NCI-H2196 (cell line): Measurements from ENCODE around the gene TDRD1.

Experiments
- DNase-seq: peaks from one replicate; lab custom pipeline; 2025; ENCODE audit not compliant: unreplicated experiment; lab: John Stamatoyannopoulos, UW

Gene TDRD1

DNA sequence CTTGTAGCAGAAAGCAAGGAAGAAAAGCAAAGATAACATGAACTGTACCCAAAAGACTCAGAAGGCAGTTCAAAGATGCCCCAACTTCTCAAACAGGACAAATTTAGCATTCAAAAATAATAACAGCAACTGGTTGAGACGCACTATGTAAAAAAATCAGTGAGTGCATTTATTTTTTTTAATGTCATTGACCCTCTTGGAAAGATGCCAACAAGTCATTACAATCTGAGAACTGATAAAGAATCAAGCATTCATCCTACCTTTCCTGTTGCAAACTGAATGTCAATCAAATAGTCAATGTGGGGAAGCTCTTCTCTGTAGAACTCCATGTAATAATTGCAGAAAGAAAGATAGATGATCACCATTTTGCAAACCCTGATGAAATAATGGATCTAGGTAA lies 3.5 kb upstream of the TDRD1 start:
- no peak for DNase-seq

DNA sequence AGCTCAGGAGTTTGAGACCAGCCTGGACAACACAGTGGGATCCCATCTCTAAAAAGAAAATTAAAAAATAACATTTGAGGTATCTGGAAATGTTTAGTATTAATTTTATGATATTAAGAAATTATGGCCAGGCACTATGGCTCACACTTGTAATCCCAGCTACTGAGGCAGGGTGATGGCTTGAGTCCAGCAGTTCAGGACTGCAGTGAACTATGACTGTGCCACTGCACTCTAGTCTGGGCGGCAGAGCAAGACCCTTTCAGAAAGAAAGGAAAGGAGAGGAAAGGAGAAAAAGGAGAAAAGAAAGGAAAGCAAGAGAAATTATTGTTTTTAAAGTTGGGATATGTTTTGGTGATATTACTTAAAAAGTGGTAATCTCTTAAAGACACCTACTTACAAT lies 2.6 kb upstream of the TDRD1 start:
- DNase-seq = no peak

DNA sequence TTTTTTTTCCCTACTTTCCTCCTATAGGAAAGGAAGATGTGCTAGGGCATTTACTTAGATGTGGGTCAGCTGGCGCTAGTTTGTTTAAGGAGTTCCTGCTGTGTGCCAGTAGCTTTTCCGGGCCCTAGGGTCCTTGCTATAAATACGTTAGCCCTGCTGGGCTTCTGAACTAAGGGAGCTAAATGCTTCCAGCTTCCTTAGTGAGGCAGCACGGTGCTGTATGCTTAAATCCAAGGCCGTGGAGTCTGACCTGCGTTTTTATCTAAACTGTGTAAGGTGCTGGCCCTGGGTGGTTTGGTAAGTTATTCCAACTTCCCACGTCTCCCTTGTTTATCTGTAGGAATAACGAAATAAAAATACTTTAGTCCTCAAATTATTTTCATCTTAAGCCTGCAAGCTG lies 594 bp downstream of the TDRD1 start:
- no peak for DNase-seq

DNA sequence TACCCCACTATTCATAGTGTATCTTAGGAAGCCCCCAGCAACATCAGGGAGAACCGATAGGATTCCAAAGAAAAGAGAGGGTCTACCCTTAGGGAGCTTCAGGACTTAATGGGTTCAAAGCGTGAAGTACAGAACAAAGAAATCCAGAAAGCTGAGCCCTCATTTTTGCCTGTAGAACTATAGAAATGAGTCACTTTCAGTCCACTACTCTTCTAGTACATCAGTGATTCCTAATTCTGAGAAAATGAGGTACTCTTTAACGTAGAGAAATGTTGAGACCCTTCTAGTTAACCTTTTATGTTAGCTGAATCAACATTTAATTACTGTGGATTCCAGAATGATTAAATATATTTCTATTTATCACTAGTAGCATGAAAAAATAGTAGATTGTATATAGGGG lies 1.8 kb downstream of the TDRD1 start:
- no peak for DNase-seq

DNA sequence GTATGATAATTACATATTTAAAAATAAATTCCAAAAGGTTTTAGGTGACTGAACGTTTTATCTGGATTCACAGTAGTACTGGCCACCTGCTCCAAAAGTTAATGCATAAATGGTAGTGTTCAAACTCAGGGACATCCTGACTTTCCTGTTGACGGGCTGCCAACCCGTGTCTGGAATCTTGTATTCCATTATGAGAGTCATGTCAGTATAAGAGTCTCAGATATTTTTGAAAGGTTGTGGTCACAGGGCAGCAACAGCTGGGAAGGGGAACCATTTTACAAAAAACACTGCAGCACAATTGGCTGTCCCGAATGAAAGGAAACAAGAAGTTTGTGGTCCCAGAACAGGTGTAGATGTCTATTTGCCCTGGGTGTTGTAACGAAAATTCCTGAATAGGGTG lies 2.8 kb downstream of the TDRD1 start:
- no peak for DNase-seq

DNA sequence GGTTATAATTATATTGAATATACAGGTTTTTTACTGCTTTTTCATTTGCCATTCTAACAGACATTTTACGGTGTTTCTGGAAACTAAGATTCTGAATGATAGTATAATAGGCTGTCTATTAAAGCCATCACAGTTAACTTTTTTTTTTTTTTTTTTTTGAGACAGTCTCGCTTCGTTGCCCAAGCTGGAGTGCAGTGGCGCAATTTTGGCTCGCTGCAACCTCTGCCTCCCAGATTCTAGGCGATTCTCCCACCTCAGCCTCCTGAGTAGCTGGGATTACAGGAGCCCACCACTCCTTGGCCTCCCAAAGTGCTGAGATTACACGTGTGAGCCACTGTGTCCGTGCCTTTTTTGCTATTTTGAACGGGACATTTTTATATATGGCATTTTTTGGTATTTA lies 4.4 kb downstream of the TDRD1 start:
- no peak for DNase-seq

DNA sequence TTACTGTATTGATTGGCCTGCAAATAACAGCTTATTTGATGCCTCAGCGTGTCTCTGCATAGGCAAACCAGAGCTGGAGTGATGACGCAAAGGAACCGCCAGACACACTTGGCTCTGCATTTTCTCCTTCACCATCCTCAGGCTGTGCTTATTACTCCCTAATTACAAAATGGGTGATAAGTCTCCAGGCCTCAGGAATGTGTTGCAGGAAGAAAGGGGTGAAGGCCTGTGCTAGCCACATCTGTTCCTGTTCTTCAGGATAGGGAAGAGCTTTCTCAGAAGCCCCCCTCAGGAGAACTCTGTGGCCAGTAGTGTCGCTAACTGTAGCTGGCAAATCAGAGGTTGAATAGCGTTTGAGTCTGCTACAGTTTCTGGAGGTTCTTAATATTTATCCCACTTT lies 5.1 kb downstream of the TDRD1 start:
- DNase-seq = no peak

DNA sequence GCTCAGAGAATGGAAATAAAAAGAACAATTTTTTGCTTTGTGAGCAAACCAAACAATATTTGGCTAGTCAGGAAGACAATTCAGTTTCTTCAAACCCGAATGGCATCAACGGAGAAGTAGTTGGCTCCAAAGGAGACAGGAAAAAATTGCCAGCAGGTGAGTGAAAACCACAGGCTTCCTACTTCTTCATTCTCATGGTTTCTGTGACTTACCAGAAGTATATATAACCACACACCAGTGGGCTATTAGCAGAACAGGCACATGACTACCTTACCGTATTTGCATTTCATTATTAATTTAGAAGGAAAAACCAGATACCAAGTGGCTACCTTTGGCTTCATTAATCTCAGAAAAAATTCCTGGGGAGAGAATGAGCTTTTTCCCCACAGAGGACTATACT lies 8.8 kb downstream of the TDRD1 start:
- DNase-seq = no peak

DNA sequence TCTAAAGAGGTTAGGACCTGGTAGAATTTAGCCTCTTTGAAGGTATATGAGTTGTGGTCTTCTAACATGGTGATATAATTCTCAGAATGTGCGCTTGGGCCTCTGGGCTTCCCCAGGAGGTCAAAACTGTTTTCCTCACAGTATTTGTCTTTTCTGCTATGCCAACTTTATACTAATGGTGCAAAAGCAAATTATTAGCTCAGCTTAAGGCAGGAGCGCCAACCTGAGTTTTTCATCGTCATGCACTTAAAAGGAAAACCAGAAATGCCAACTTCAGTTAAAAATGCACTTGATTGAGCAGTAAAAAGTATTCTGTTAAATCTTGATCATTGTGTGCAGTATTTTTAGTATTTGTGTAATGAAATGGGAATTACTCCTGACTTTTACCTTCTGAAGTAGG lies 9.7 kb downstream of the TDRD1 start:
- no peak for DNase-seq

DNA sequence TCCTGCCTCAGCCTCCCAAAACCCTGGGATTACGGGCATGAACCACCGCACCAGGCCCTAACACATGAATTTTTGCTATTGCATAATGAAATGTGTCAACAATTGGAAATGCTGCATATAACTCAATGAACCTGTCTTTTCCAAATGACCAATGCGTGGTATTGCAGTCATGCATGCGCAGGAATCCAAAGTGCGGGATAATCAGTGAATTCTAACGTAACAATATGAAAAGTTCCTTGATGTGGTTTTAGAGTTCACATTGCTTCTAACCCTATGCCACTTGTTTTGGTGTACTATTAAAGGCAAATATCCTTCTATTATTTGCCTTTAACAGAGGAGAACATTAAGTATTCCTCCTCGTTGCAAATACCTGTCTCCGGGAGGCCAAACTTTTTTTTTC lies 10.5 kb downstream of the TDRD1 start:
- DNase-seq = no peak

DNA sequence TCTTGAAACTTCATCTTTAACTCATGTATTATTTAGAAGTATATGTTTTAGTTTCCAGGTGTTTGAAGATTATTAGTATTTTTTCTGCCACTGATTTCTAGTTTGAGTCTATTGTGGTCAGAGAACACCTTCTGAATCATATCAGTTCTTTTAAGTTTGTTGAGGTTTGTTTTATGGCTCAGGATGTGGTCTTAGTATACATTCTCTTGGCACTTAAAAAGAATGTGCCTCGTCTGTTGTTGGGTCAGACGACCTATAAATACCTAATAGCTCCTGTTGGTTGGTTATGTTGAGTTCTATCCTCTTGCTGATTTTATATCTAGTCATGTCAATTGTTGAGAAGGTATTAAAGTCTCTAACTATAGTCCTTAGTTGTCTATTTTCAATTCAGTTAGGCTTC lies 15.9 kb downstream of the TDRD1 start:
- no peak for DNase-seq

DNA sequence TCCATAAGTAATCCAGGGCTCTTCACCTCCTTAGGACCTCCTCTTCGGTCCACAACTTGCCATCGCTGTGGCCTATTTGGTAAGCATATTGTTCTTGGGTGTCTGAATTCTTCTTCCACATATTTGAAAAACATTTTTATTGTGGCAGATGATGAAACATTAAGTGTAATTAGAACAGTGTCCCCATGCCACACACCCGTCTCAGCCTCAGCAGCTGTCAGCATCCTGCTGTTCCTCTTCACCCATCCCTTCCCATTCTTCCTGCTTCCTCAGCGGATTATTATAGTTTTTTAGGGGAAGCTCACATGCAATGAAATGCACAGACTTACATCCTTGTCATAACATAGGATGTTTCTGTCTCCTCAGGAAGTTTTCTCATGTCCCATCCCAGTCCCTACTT lies 20.1 kb downstream of the TDRD1 start:
- DNase-seq = no peak

DNA sequence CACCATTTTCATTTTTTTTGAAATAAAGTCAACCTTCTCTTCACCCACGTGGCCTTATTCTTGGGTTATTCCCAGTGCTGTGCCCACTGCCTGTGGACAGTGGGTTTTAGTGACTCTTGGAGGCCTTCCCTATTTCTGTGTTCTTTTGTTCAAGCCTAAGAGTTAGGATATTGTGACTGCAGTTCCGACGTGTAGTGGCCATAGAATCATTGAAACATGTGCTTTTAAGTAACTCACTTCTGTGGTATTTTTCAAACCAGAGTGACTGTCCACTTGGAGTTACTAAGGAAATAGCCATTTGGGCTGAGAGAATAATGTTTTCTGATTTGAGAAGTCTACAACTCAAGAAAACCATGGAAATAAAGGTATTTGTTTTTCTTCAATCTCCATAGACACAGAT lies 23.7 kb downstream of the TDRD1 start:
- DNase-seq = no peak

DNA sequence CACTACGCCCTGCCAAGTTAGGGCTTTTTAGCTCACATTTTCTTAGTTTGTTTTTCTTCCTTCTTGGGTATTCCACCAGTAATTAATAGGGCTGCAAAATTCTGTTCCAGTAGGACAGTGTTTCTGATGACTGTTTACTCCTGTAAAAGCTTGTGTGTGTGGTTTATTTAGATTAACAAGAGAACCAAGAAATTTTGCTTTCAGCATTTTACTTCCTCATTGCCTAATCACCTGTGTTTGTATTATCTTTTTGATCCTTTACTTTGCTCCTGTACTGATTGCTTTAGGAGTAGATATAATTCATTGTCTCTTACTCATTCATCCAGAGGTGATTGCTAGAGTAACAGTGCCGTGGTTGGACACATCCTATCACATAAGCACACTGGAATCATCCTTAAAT lies 27.7 kb downstream of the TDRD1 start:
- DNase-seq = no peak

DNA sequence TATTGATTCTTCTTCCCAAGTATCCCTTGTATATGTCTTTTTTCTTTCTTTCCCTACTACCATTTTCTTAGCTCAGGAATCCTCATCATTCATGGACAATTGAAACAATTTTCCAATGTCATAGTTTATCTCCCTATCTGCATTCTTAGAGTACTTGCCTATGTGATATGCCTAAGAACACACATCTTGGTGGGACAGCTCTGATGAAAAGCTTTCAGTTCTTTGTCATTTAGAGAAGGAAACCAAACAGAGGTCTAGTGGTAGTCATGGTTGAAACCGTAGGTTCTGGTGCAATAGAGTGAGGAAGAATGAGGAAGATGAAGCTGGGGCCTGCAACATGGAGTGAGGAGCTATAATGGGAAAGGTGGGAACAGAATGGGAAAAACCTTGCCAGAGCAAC lies 28.2 kb downstream of the TDRD1 start:
- DNase-seq = no peak

DNA sequence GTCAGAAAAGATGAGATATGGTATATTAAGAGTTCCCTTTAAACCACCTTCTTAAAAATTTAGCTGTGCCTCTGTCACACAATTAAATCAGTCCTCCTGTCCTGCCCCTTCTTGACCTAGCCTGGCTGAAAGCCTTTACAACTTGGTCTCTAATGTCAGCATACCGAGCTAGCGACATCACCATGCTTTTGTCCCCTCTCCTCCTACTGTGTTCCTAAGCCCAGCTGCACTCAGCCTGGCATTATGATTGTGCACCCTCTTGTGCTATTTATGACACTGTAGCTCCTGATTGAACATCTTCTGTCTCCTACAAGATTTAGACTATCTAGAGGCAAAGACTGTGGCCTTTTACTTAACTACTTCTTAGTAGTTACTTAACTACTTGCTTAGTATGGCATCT lies 29.2 kb downstream of the TDRD1 start:
- no peak for DNase-seq

DNA sequence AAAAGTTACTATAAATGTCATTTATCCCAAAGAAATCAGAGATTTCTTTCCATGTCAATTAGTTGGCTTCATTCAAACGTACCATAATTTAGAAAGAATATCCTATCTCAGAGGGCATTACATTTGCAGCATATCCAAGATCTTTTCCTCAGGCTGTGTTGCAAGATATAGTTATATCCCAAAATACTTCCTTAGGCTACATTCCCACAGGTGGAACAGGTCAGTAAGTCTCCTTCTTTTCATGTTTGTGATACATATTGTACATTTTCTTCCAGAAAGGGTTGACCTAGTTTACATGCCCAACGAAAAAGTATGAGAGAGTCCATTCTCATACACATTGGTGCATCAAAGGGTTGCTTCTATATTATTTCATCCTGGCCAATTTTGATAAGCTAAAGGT lies 33.0 kb downstream of the TDRD1 start:
- no peak for DNase-seq

DNA sequence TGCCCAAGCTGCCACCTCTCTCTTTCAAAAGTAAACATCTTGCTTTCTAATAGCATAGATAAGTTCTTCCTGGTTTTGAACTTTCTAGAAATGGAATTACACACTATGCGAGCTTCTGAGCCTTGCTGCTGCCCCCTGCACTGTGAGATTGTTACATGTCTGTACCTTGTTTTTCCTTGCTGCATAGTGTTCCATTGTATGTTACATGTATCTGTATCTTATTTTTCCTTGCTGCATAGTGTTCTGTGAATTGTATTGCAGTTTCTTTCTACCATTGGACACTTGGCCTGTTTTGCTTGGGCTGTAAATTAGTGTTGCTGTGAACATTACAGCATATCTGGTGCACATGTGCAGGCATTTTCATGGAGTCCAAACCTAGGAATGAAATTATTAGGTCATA lies 35.9 kb downstream of the TDRD1 start:
- DNase-seq = no peak

DNA sequence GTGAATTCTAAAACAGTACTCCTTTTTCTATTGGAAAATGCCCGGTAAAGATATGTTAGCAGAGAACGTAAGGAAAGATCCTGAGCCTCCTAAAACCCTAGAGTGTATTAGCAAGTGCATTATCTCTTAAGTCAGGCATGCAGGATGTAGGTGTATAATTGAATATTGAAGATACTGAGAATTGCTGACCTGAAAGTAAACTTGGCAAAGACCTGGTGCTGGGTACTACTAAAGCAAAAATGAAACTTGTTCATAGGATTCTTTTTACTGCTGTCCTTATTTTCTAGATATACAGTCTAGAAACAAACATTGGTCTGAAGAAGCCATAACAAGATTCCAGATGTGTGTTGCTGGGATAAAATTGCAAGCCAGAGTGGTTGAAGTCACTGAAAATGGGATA lies 41.1 kb downstream of the TDRD1 start:
- DNase-seq = no peak

DNA sequence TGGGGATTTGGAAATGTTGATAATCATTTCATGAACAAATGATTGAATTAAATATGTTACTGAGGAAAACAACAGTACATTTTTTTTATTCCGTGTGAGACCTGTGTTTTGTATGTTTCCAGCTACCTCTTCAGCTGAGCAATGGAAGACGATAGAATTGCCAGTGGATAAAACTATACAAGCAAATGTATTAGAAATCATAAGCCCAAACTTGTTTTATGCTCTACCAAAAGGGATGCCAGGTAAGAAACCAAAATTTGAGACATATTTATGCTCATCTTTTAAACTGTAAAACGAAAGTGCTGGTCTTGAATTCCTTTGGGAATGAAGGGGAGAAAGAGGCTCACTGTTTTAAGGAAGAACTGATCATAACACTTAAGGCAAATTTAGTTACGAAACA lies 42.1 kb downstream of the TDRD1 start:
- DNase-seq = no peak

DNA sequence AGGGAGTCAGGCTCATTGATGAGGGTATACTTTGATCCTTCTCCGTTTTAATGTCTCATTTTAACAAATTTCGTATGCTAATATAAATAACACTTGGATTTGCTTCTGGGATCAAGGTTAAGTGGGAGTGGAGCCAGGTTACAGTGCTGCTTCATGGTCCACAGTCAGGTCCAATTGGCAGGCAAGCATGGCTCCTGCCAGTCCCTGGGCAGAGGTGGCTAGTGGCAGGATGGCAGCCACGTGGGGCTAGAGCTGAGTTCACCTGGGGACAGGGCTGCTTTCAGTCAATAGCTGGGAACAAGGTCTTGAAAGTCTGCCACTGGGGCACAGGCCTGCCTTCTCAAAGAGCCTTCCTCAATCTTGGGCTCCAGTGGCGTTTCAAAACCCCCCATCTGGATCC lies 43.9 kb downstream of the TDRD1 start:
- DNase-seq = no peak

DNA sequence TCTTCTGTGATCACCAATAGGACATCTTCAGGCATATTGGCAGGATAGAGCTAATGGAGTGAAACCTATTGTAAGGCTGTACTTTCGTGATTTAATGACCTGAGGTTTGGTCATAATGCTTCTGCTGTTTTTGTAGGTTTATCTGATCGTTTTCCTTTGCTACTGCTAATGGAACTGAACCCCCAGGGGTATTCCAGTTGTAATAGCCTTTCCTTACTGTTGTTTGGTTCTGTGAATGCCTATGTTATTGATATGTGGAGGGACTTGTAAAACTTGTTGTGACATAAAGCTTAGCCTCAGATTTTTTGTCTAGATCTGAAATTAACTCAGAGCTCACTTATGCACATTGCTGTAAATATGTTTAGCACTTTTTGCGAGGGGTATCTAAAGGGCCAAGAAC lies 49.0 kb downstream of the TDRD1 start:
- DNase-seq = no peak

DNA sequence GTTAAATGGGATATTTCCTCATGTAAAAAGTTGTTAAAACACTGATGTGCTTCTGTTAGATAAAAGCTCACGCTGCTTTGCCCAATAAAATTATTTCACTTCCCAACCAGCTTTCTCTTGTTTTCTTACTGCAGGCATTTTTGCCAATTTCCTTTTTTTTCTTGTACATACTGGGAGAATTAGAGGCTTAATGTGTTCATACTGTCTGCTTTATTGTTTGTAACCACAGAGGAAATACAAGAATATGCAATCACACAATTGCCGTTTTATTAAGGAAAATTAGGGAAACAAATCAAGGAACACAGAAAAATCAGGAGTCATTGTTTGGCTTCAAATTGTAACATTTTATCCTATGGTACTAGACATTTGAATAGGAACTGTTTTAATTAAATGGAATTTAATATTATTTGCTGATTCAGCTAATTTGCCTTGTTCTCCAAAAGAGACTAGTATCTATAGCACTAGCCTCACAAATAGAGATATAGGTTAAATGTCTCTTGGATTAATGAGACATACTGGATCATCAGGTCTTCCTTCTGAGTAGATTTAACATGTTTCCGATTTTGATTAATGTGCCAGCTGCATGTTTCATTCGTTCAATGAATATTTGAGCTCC lies 53.5 kb downstream of the TDRD1 start:
- no peak for DNase-seq

DNA sequence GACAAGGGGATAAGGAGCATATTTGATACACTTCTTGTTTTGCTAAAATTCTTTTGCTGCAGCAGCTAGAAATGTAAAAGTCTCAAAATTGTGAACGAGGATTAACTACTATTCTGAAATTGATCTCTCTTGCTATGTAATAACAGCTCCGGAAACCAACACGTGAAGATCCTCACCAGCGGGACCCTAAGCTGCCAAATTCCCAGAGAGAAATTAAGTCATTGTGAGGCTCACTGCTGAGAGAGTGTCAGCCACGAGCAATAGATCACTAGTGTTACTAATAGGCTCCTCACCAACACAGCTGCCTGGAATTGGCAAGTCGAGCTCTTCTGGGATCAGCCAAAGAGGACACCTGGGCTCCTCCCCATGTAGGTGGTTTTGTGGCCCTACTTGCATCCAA lies 54.3 kb downstream of the TDRD1 start:
- DNase-seq = no peak
